ENCODE data around the gene BATF3.
"Not testable (repeated sequence)": the region's sequence is repeated elsewhere in the genome, so short reads cannot be mapped to it uniquely, and the experiment has no call there.

BATF3 gene

GRCh38 chr1:212699625-212700222, at the start of gene BATF3:
Gene BATF3, minus strand, starts transcription at chr1:212699840. Its CDS starts 78 bp downstream, at chr1:212699762.
- Histone ChIP-seq H3K9me3 (ENCODE audit: control insufficient read depth, insufficient read depth, low read depth, low read length) (no peaks in the 10 kb centered on the region), H3K4me1 (ENCODE audit: control insufficient read depth, insufficient read depth, low read length) (peaks cover 14% of the 10 kb centered on the region; the same call in 1 of the 2 replicates), H3K27me3 (ENCODE audit: control insufficient read depth, insufficient read depth, low read length) (peaks cover 82% of the 10 kb centered on the region), H3K9ac (ENCODE audit: low read length) (no peak within 1 kb of the TSS), H3K36me3 (ENCODE audit: control insufficient read depth, insufficient read depth, low read length) (no peaks in the 10 kb centered on the region), H3K27ac (ENCODE audit: low read depth, low read length) (no peak within 1 kb of the TSS), H3K4me3 (ENCODE audit: low read depth, low read length) (peak within 1 kb of the TSS; percentile 68)

DNA sequence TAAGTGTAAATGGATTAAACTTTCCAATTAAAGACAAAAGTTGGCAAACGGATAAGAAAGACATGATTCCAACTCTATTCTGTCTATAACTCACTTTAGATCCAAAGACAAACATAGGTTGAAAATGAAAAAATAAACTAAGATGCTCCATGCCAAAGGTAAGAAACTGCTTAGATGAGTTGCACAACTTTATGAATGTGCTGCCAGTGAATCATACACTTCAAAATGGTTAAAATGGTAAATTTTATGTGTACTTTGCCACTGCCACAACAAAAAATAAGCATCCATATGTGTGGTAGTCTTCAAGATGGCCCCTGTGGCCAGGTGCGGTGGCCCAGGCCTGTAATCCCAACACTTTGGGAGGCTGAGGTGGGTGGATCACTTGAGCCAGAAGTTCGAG, 46.9 kb upstream of the BATF3 start:
- Histone ChIP-seq H3K27ac (ENCODE audit: low read depth, low read length) (no peak overlapping the region), H3K36me3 (ENCODE audit: control insufficient read depth, insufficient read depth, low read length) (peaks cover 9% of the 10 kb centered on the region)

GRCh38 chr1:212745303-212745702, 45.7 kb upstream of the BATF3 start:
- no peaks in the 10 kb centered on the region for H3K9me3 ChIP-seq (ENCODE audit: control insufficient read depth, insufficient read depth, low read depth, low read length)
- no peaks in the 10 kb centered on the region for H3K27me3 ChIP-seq (ENCODE audit: control insufficient read depth, insufficient read depth, low read length)
- no peak overlapping the region for H3K4me3 ChIP-seq (ENCODE audit: low read depth, low read length)

More for the DNA sequence above, 46.9 kb upstream of the BATF3 start:
- H3K4me3 ChIP-seq (ENCODE audit: low read depth, low read length), result no peak overlapping the region
- no peaks in the 10 kb centered on the region for H3K27me3 ChIP-seq (ENCODE audit: control insufficient read depth, insufficient read depth, low read length)
- peaks cover 10% of the 10 kb centered on the region for H3K4me1 ChIP-seq (ENCODE audit: control insufficient read depth, insufficient read depth, low read length)
- H3K9ac ChIP-seq (ENCODE audit: low read length), result no peak overlapping the region
- no peaks in the 10 kb centered on the region for H3K9me3 ChIP-seq (ENCODE audit: control insufficient read depth, insufficient read depth, low read depth, low read length)

GRCh38 chr1:212743901-212744475, 44.3 kb upstream of the BATF3 start:
- H3K4me3 ChIP-seq (ENCODE audit: low read depth, low read length), result no peak overlapping the region
- peaks cover 16% of the 10 kb centered on the region for H3K36me3 ChIP-seq (ENCODE audit: control insufficient read depth, insufficient read depth, low read length)
- no peaks in the 10 kb centered on the region for H3K27me3 ChIP-seq (ENCODE audit: control insufficient read depth, insufficient read depth, low read length)
- no peak overlapping the region for H3K9ac ChIP-seq (ENCODE audit: low read length)
- peaks cover 5% of the 10 kb centered on the region for H3K4me1 ChIP-seq (ENCODE audit: control insufficient read depth, insufficient read depth, low read length)
- H3K9me3 ChIP-seq (ENCODE audit: control insufficient read depth, insufficient read depth, low read depth, low read length), result no peaks in the 10 kb centered on the region
- H3K27ac ChIP-seq (ENCODE audit: low read depth, low read length), result 0 out of 2 replicates have a peak overlapping the region, but pooled peaks have one; percentile 10

More at GRCh38 chr1:212745303-212745702, 45.7 kb upstream of the BATF3 start:
- Histone ChIP-seq H3K36me3 (ENCODE audit: control insufficient read depth, insufficient read depth, low read length) (peaks cover 14% of the 10 kb centered on the region), H3K27ac (ENCODE audit: low read depth, low read length) (no peak overlapping the region), H3K4me1 (ENCODE audit: control insufficient read depth, insufficient read depth, low read length) (peaks cover 9% of the 10 kb centered on the region), H3K9ac (ENCODE audit: low read length) (no peak overlapping the region)

DNA sequence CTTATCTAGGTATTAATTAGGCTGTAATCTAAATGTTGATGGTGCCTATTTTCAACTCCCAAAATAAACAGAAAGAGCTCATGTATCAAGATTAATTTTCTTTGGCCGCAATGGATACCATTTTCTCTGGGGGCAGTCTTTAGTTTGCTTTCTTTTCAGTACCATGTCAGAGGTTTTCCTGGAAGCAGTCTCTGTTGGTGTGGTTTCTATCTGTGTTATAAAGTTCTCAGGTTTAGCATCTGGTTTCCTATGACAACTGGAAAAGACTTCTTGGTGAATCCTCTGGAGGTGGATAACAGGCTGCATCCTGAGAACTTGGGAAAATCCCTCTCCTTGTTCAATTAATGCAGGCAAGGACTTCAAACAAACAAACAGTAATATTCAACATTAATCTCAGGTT, 38.7 kb upstream of the BATF3 start:
- Histone ChIP-seq H3K27ac (ENCODE audit: low read depth, low read length) (no peak overlapping the region), H3K4me3 (ENCODE audit: low read depth, low read length) (no peak overlapping the region), H3K9ac (ENCODE audit: low read length) (no peak overlapping the region), H3K4me1 (ENCODE audit: control insufficient read depth, insufficient read depth, low read length) (no peaks in the 10 kb centered on the region), H3K27me3 (ENCODE audit: control insufficient read depth, insufficient read depth, low read length) (no peaks in the 10 kb centered on the region), H3K9me3 (ENCODE audit: control insufficient read depth, insufficient read depth, low read depth, low read length) (no peaks in the 10 kb centered on the region), H3K36me3 (ENCODE audit: control insufficient read depth, insufficient read depth, low read length) (peaks cover 25% of the 10 kb centered on the region)

DNA sequence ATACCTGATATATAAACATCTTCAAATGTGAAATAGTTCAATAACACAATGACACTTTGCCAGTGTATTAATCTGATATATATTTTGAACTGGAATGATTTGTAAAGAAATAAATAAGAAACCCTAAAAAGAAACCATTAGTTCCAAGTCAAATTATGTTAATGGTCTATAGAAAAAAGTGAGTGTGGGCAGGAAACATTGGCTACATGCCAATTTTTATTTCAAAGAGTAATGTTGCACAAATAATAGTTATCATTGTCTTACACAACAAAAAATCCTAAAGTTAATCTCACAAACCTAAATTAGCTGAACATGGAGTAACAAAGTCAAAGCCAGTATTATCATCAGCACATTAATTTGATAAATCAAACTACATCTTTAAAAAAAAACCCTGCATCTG, 37.9 kb upstream of the BATF3 start:
- Histone ChIP-seq H3K36me3 (ENCODE audit: control insufficient read depth, insufficient read depth, low read length) (peaks cover 25% of the 10 kb centered on the region), H3K9ac (ENCODE audit: low read length) (no peak overlapping the region), H3K9me3 (ENCODE audit: control insufficient read depth, insufficient read depth, low read depth, low read length) (no peaks in the 10 kb centered on the region), H3K4me3 (ENCODE audit: low read depth, low read length) (no peak overlapping the region), H3K27ac (ENCODE audit: low read depth, low read length) (no peak overlapping the region), H3K27me3 (ENCODE audit: control insufficient read depth, insufficient read depth, low read length) (no peaks in the 10 kb centered on the region), H3K4me1 (ENCODE audit: control insufficient read depth, insufficient read depth, low read length) (no peaks in the 10 kb centered on the region)

DNA sequence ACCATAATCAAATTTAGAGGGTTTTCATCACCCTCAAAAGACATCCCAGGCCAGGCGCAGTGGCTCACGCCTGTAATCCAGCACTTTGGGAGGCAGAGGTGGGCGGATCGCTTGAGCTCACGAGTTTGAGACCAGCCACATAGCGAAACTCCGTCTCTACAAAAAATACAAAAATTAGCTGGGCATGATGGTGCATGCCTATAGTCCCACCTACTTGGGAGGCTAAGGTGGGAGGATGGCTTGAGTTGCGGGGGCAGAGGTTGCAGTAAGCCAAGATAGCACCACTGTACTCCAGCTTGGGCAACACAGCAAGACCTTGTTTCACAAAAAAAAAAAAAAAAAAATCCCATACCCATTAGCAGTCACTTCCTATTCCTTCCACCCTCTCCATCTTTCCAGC, 33.5 kb upstream of the BATF3 start:
- H3K9me3 ChIP-seq (ENCODE audit: control insufficient read depth, insufficient read depth, low read depth, low read length), result no peaks in the 10 kb centered on the region
- H3K27ac ChIP-seq (ENCODE audit: low read depth, low read length), result no peak overlapping the region
- no peaks in the 10 kb centered on the region for H3K4me1 ChIP-seq (ENCODE audit: control insufficient read depth, insufficient read depth, low read length)
- H3K27me3 ChIP-seq (ENCODE audit: control insufficient read depth, insufficient read depth, low read length), result no peaks in the 10 kb centered on the region
- H3K4me3 ChIP-seq (ENCODE audit: low read depth, low read length), result no peak overlapping the region
- no peak overlapping the region for H3K9ac ChIP-seq (ENCODE audit: low read length)
- H3K36me3 ChIP-seq (ENCODE audit: control insufficient read depth, insufficient read depth, low read length), result peaks cover 11% of the 10 kb centered on the region; the same call in 1 of the 2 replicates

- no peak overlapping the region for H3K4me3 ChIP-seq (ENCODE audit: low read depth, low read length)
- H3K27me3 ChIP-seq (ENCODE audit: control insufficient read depth, insufficient read depth, low read length), result no peaks in the 10 kb centered on the region
- H3K27ac ChIP-seq (ENCODE audit: low read depth, low read length), result no peak overlapping the region
- peaks cover 16% of the 10 kb centered on the region for H3K36me3 ChIP-seq (ENCODE audit: control insufficient read depth, insufficient read depth, low read length)
- no peaks in the 10 kb centered on the region for H3K4me1 ChIP-seq (ENCODE audit: control insufficient read depth, insufficient read depth, low read length)
- peaks cover 1% of the 10 kb centered on the region; the same call in 1 of the 2 replicates for H3K9me3 ChIP-seq (ENCODE audit: control insufficient read depth, insufficient read depth, low read depth, low read length)
- no peak overlapping the region for H3K9ac ChIP-seq (ENCODE audit: low read length)
Measured at GRCh38 chr1:212731630-212732029, 32.0 kb upstream of the BATF3 start.

DNA sequence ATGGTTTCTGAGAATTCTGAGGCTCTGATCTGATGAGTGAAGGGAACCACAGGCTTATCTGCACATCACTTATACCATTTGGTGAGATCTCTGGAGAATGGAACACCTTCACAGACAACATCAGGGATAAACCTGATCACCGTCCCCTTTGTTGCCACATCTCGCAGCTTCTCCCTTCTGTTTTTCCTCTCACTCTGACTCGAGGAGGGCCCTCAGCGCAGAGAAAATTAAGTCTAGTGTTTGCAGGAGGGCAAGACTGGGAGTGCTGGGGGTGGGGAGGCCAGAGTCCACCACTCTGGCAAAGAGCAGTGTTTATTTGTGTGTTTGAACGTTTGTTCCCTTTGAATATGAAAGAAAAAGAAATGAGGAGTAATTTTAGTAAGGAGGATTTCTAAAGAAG, 29.0 kb upstream of the BATF3 start:
- Histone ChIP-seq H3K36me3 (ENCODE audit: control insufficient read depth, insufficient read depth, low read length) (peaks cover 14% of the 10 kb centered on the region), H3K4me3 (ENCODE audit: low read depth, low read length) (no peak overlapping the region), H3K9ac (ENCODE audit: low read length) (no peak overlapping the region), H3K27me3 (ENCODE audit: control insufficient read depth, insufficient read depth, low read length) (no peaks in the 10 kb centered on the region), H3K4me1 (ENCODE audit: control insufficient read depth, insufficient read depth, low read length) (no peaks in the 10 kb centered on the region), H3K9me3 (ENCODE audit: control insufficient read depth, insufficient read depth, low read depth, low read length) (peaks cover 10% of the 10 kb centered on the region), H3K27ac (ENCODE audit: low read depth, low read length) (no peak overlapping the region)

GRCh38 chr1:212727386-212728181, 27.9 kb upstream of the BATF3 start:
- no peak overlapping the region for H3K27ac ChIP-seq (ENCODE audit: low read depth, low read length)
- H3K4me1 ChIP-seq (ENCODE audit: control insufficient read depth, insufficient read depth, low read length), result no peaks in the 10 kb centered on the region
- H3K27me3 ChIP-seq (ENCODE audit: control insufficient read depth, insufficient read depth, low read length), result no peaks in the 10 kb centered on the region
- H3K9ac ChIP-seq (ENCODE audit: low read length), result no peak overlapping the region
- H3K36me3 ChIP-seq (ENCODE audit: control insufficient read depth, insufficient read depth, low read length), result peaks cover 14% of the 10 kb centered on the region
- no peak overlapping the region for H3K4me3 ChIP-seq (ENCODE audit: low read depth, low read length)
- H3K9me3 ChIP-seq (ENCODE audit: control insufficient read depth, insufficient read depth, low read depth, low read length), result peaks cover 15% of the 10 kb centered on the region

GRCh38 chr1:212724679-212725078, 25.0 kb upstream of the BATF3 start:
- H3K27ac ChIP-seq (ENCODE audit: low read depth, low read length); H3K4me1 ChIP-seq (ENCODE audit: control insufficient read depth, insufficient read depth, low read length); H3K4me3 ChIP-seq (ENCODE audit: low read depth, low read length); H3K27me3 ChIP-seq (ENCODE audit: control insufficient read depth, insufficient read depth, low read length); H3K9ac ChIP-seq (ENCODE audit: low read length): not testable (repeated sequence)
- H3K9me3 ChIP-seq (ENCODE audit: control insufficient read depth, insufficient read depth, low read depth, low read length), result peaks cover 15% of the 10 kb centered on the region
- peaks cover 14% of the 10 kb centered on the region for H3K36me3 ChIP-seq (ENCODE audit: control insufficient read depth, insufficient read depth, low read length)
